Spleen (tissue), 13 donors: ENCODE data around the gene FMN2. TPM values are rescaled to one million over a fixed set of nuclear protein-coding genes. Genes with fewer than 3 reads are reported as not detected.

ENCODE experiments used
- DNase-seq: peaks from one replicate; pipeline ENCODE4 v3.0.0-alpha.2; 2020
- H3K27ac ChIP-seq, 8 donors: fragments of 200-600 bp; sonication (generic) in 7 of 8; 1 replicate in 4 of 8; 2 replicates in 4 of 8; pipeline versions ENCODE4 v1.5.0 to v1.8.0; 2016 to 2021; ENCODE audit warnings: inconsistent platforms in 4 of 8, mild to moderate bottlenecking in 4 of 8, moderate library complexity in 1 of 8
- H3K27me3 ChIP-seq, 7 donors: fragments of 200-600 bp; sonication (generic) in 6 of 7; replicated peaks in 1 of 7; 1 replicate in 4 of 7; 2 replicates in 3 of 7; pipeline versions ENCODE4 v1.5.0 to v1.8.0; 2016 to 2021; ENCODE audit warnings: inconsistent platforms in 3 of 7, mild to moderate bottlenecking in 1 of 7
- H3K36me3 ChIP-seq, 6 donors: fragments of 200-600 bp; sonication (generic) in 5 of 6; 1 replicate in 4 of 6; 2 replicates in 2 of 6; pipeline versions ENCODE4 v1.5.0 to v1.8.0; 2016 to 2021; ENCODE audit warnings: inconsistent platforms in 2 of 6
- H3K4me1 ChIP-seq, 6 donors: fragments of 200-600 bp; sonication (generic) in 5 of 6; 1 replicate in 3 of 6; 2 replicates in 3 of 6; pipeline versions ENCODE4 v1.5.0 to v1.8.0; 2016 to 2021; ENCODE audit warnings: inconsistent platforms in 3 of 6
- H3K4me3 ChIP-seq, 8 donors: fragments of 200-600 bp; sonication (generic) in 7 of 8; 1 replicate in 4 of 8; 2 replicates in 4 of 8; pipeline versions ENCODE4 v1.5.0 to v1.8.0; 2016 to 2021; ENCODE audit warnings: inconsistent platforms in 4 of 8, mild to moderate bottlenecking in 4 of 8, moderate library complexity in 2 of 8
- H3K9me3 ChIP-seq, 8 donors: fragments of 200-600 bp; sonication (generic) in 7 of 8; 1 replicate in 4 of 8; 2 replicates in 4 of 8; pipeline versions ENCODE4 v1.5.0 to v1.8.0; 2016 to 2021; ENCODE audit warnings: inconsistent platforms in 4 of 8
- POLR2A ChIP-seq, 3 donors: fragments of 450-650 bp; IDR thresholded peaks; one replicate each; pipeline ENCODE4 v1.5.1; 2017; ENCODE audit warnings: antibody characterized with exemption in 3 of 3, mild to moderate bottlenecking in 1 of 3
- POLR2AphosphoS5 ChIP-seq, 3 donors: sonication (generic); formaldehyde crosslinking; IDR thresholded peaks; one replicate each; pipeline ENCODE4 v1.5.1; 2017; ENCODE audit warnings: antibody characterized with exemption in 3 of 3
- WGBS, 5 donors: extraction: QIAGEN DNeasy Blood & Tissue Kit in 3 of 5; methylation state at CpG; one replicate each; pipeline versions ENCODE4 v1.1.5 to v1.1.7; 2013 to 2018; 5-methylcytosine and 5-hydroxymethylcytosine counted together
- intact Hi-C: fragments of 100-400 bp; cut with DNase I; formaldehyde crosslinking; loops from one replicate; pipeline ENCODE4 v1.15.0; 2023; ENCODE audit warnings: low total_unique reads
- long read RNA-seq, 2 donors: transcript quantifications; one replicate each; lab custom pipeline, GENCODE V29; 2026
- polyA plus RNA-seq, 3 donors: library from polyadenylated mRNA; stranded (reverse); fragments of 200-250 nt; gene quantifications; one replicate each; pipeline ENCODE4 v1.2.1, GENCODE V29; 2013
- total RNA-seq, 7 donors: library from RNA; depleted of rRNA in 3 of 7; stranded (reverse); fragments of >200 nt in 3 of 7; fragmentation: NEBNext Ultra II Directional in 4 of 7; extraction: Animal tissue kit (Norgen Biotek cat#: 25700) in 4 of 7; gene quantifications; one replicate each; pipeline versions ENCODE4 v1.1.0 to v1.2.1, GENCODE V29; 2016 to 2021
- TF ChIP-seq, protein P1 (sequence below), 11 experiments: fragments of 200-600 bp in 7 of 11; fragments of 450-650 bp in 4 of 11; sonication (generic) in 4 of 11; IDR thresholded peaks in 8 of 11; conservative IDR thresholded peaks in 3 of 11; 1 replicate in 7 of 11; 2 replicates in 4 of 11; pipeline versions ENCODE4 v1.4.0 to v1.8.0; 2016 to 2021; ENCODE audit warnings: antibody characterized with exemption in 11 of 11, inconsistent platforms in 4 of 11, mild to moderate bottlenecking in 1 of 11
- donor health status: healthy with polysubstance abuse.
- donor health status: DM: no; HTN: no; CAD: no; lungs with moderate emphysema.
- donor health status: DM: no; HTN: no; CAD: no.
- donor health status: Bipolar disorder and iron deficiency.
- donor health status: healthy.
- donor health status: DM: no; HTN: no; CAD: no.
- donor health status: DM: yes; HTN: yes; CAD: no.

The FMN2 gene
- total RNA-seq (under 1 TPM in 1 of 7 donors, not detected in 6; 0.13 TPM), polyA plus RNA-seq (under 1 TPM; 0.04 to 0.24 (median 0.10) TPM)
- long read RNA-seq, donor 1 = 0 reads
- long read RNA-seq, donor 2 = 0 reads

DNA sequence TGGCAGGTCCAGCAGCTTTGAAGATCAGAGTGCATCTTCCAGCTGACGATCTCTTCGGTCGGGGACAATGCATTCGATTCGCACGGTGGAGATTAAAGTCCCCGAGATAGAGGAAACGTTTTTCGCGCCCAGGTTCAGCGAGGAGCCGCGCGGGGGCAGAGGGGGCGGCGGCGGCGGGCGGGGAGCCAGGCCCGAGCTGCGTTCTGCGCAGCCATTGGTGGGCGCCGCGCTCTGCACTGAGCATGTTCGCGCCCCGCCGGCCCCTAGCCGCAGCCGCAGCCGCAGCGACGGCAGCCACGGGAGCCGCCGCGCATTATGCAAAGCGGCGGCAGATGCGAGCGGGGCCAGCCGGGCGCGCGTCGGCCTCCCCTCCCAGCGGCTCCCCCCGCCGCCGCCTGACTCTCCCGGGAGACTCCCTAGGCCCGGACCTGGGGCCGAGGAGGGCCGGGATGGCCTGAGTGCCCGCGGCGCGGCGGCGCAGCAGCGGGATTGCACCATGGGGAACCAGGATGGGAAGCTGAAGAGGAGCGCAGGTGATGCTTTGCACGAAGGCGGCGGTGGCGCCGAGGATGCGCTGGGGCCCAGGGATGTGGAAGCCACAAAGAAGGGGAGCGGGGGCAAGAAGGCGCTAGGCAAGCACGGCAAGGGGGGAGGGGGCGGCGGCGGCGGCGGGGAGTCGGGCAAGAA lies at the start of gene FMN2:
Gene FMN2, plus strand, starts transcription at position 270 of the 687 bp plus-strand sequence. Its CDS starts 227 bp downstream, at position 497.
- no peak within 1 kb of the TSS for H3K27ac ChIP-seq
- H3K36me3 ChIP-seq = no peaks in the 10 kb centered on the region
- peaks cover 5 to 26% (median 16%) of the 10 kb centered on the region in 6 donors for H3K4me1 ChIP-seq
- no peak for DNase-seq
- 0 to 2% (median 1%) methylated on average over 35 to 78 of the region's 78 CpGs for WGBS, 5 donors
- peaks cover 0 to 90% (median 51%) of the 10 kb centered on the region in 7 donors for H3K27me3 ChIP-seq
- TF ChIP-seq POLR2A (IDR thresholded peaks at IDR 0.05) (no peak), POLR2AphosphoS5 (IDR thresholded peaks at IDR 0.05) (no peak)
- TF ChIP-seq, protein P1, sequence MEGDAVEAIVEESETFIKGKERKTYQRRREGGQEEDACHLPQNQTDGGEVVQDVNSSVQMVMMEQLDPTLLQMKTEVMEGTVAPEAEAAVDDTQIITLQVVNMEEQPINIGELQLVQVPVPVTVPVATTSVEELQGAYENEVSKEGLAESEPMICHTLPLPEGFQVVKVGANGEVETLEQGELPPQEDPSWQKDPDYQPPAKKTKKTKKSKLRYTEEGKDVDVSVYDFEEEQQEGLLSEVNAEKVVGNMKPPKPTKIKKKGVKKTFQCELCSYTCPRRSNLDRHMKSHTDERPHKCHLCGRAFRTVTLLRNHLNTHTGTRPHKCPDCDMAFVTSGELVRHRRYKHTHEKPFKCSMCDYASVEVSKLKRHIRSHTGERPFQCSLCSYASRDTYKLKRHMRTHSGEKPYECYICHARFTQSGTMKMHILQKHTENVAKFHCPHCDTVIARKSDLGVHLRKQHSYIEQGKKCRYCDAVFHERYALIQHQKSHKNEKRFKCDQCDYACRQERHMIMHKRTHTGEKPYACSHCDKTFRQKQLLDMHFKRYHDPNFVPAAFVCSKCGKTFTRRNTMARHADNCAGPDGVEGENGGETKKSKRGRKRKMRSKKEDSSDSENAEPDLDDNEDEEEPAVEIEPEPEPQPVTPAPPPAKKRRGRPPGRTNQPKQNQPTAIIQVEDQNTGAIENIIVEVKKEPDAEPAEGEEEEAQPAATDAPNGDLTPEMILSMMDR (IDR thresholded peaks at IDR 0.05 in 8 of 11, conservative IDR thresholded peaks at IDR 0.05 in 3 of 11) = no peak
- intact Hi-C loops = no loop called here
- H3K9me3 ChIP-seq = peaks cover 0 to 4% (median 0%) of the 10 kb centered on the region in 8 donors
- H3K4me3 ChIP-seq = peak within 1 kb of the TSS in 6 of 8 donors; percentile 3 to 51 (median 18)

DNA sequence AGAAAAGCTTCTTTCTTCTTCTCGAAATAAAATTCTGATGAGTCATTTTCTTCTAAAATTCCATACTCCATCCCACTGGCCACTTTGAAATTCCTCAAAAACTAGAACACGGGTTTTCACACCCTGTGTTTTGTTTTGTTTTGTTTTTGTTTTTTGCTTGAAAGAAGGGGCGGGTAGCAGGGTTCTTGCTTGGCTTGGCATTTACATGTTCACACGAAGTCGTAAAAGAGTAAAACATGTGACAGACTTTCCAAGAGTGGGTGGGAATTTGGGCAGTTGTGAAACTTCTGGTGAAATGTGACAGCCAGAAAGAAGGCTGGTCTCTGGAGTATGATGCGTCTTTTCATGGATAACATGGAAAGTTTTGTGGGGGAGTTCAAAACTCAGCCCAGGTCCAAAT lies 47.1 kb upstream of the FMN2 start:
- Histone ChIP-seq H3K4me3 (no peak overlapping the region), H3K9me3 (no peaks in the 10 kb centered on the region), H3K27me3 (no peaks in the 10 kb centered on the region), H3K27ac (no peak overlapping the region), H3K36me3 (no peaks in the 10 kb centered on the region), H3K4me1 (no peaks in the 10 kb centered on the region)
- DNase-seq = no peak
- TF ChIP-seq POLR2A (IDR thresholded peaks at IDR 0.05) (no peak), POLR2AphosphoS5 (IDR thresholded peaks at IDR 0.05) (no peak)
- TF ChIP-seq, protein P1 (IDR thresholded peaks at IDR 0.05 in 8 of 11, conservative IDR thresholded peaks at IDR 0.05 in 3 of 11) = no peak
- WGBS, 5 donors = 73 to 84% (median 81%) methylated on average over 6 of the region's 6 CpGs
- intact Hi-C loops = no loop called here

DNA sequence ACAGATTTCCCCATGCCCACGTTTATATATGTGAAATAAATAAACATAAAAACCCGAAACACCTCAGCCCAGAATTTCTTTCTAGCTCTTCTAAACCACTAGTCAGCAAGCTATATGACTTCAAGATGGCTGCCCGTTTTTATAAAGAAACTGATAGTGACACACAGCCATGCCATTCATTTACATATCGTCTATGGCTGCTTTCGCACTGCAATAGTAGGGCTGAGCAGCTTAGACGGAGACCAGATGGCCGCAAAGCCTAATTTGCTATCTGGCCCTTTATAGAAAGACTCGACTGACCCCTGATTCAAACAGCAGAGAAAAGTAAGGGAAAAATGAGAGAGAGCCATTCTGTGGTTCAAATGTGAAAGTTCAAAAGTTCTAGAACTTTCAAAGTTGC lies 45.7 kb upstream of the FMN2 start:
- no peak for TF ChIP-seq POLR2A (IDR thresholded peaks at IDR 0.05)
- TF ChIP-seq, protein P1 (IDR thresholded peaks at IDR 0.05 in 8 of 11, conservative IDR thresholded peaks at IDR 0.05 in 3 of 11) = no peak
- TF ChIP-seq POLR2AphosphoS5 (IDR thresholded peaks at IDR 0.05) = no peak
- Histone ChIP-seq H3K27me3 (no peaks in the 10 kb centered on the region), H3K4me3 (no peak overlapping the region), H3K27ac (no peak overlapping the region), H3K4me1 (no peaks in the 10 kb centered on the region), H3K9me3 (no peaks in the 10 kb centered on the region), H3K36me3 (no peaks in the 10 kb centered on the region)
- no peak for DNase-seq
- intact Hi-C loops = no loop called here
- WGBS, 5 donors = 80 to 91% (median 86%) methylated on average over 8 of the region's 8 CpGs

DNA sequence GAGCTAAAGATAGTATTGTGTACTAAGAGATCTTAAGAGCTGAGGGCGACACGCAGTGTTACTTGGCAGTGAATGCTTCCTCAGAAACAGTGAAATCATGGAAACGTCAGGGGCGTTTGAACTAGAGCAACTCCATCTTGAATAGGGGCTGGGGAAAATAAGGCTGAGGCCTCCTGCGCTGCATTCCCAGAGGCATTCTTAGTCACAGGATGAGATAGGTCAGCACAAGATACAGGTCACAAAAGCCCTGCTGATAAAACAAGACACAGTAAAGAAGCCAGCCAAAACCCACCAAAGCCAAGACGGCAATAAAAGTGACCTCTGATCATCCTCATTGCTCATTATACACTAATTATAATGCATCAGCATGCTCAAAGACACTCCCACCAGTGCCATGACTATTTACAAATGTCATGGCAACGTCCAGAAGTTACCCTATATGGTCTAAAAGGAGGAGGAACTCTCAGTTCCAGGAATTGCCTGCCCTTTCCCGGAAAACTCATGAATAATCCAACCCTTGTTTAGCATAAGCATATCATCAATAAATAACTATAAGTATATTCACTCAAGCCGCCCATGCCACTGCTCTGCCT lies 37.5 kb upstream of the FMN2 start:
- TF ChIP-seq, protein P1 (IDR thresholded peaks at IDR 0.05 in 8 of 11, conservative IDR thresholded peaks at IDR 0.05 in 3 of 11) = no peak
- no peak for TF ChIP-seq POLR2AphosphoS5 (IDR thresholded peaks at IDR 0.05)
- no peak for TF ChIP-seq POLR2A (IDR thresholded peaks at IDR 0.05)
- Histone ChIP-seq H3K4me1 (no peaks in the 10 kb centered on the region), H3K9me3 (no peaks in the 10 kb centered on the region), H3K27me3 (no peaks in the 10 kb centered on the region), H3K27ac (no peak overlapping the region), H3K4me3 (no peak overlapping the region), H3K36me3 (no peaks in the 10 kb centered on the region)
- intact Hi-C loops = no loop called here
- WGBS, 5 donors = 72 to 86% (median 77%) methylated on average over 9 of the region's 9 CpGs
- DNase-seq = no peak
